Endothelial cell of umbilical vein (primary cell): Measurements from ENCODE around the gene CNTNAP2. TPM values are rescaled to one million over a fixed set of nuclear protein-coding genes. Genes with fewer than 3 reads are reported as not detected.

ENCODE experiments used
- BruUV-seq: library from RNA; stranded (reverse); fragments of 400-500 nt; replicated peaks from 2 replicates; lab custom pipeline; 2021; lab: Mats Ljungman, UMichigan
- CTCF ChIA-PET: fragments of 300-600, 350-600 bp; sonication (Branson Sonifier 250); formaldehyde crosslinking; loops from one replicate; lab custom pipeline; 2021; ENCODE audit warnings: antibody characterized with exemption, inconsistent platforms; lab: Charles Lee
- POLR2A ChIA-PET: fragments of 300-600, 350-600 bp; sonication (Branson Sonifier 250); formaldehyde crosslinking; loops from one replicate; lab custom pipeline; 2021; ENCODE audit warnings: antibody characterized with exemption, inconsistent platforms; lab: Charles Lee
- DNase-seq: peaks from one replicate; pipeline ENCODE4 v3.0.0-alpha.2; 2011; ENCODE audit warnings: low read depth, low spot score
- FAIRE-seq: peaks from 2 replicates; lab custom pipeline; 2011; peaks lifted over from hg19 to GRCh38; lab: Jason Lieb, UNC
- H2AFZ ChIP-seq: 2 replicates; pipeline ENCODE4 v1.6.0; 2012; ENCODE audit warnings: low read depth, low read length, control low read depth, inconsistent platforms
- H3K27ac ChIP-seq: 2 replicates; pipeline ENCODE4 v1.5.1; 2011; ENCODE audit warnings: low read depth, mild to moderate bottlenecking, control low read depth, low read length, moderate library complexity; ENCODE audit not compliant: insufficient read depth
- H3K27me3 ChIP-seq, 2 experiments: 2 replicates each; pipeline versions ENCODE4 v1.6.0 to v1.6.1; 2011; ENCODE audit warnings: low read length in 2 of 2, mixed read lengths in 1 of 2; ENCODE audit not compliant: control insufficient read depth in 2 of 2, insufficient read depth in 2 of 2
- H3K36me3 ChIP-seq, 2 experiments: 2 replicates in 1 of 2; 3 replicates in 1 of 2; pipeline ENCODE4 v1.5.1; 2011; ENCODE audit warnings: low read length in 2 of 2, mild to moderate bottlenecking in 1 of 2, moderate library complexity in 1 of 2; ENCODE audit not compliant: control insufficient read depth in 2 of 2, insufficient read depth in 2 of 2; ENCODE audit errors: extremely low read depth in 1 of 2
- H3K4me1 ChIP-seq: 3 replicates; pipeline ENCODE4 v1.5.1; 2011; ENCODE audit warnings: mild to moderate bottlenecking, low read length; ENCODE audit not compliant: control insufficient read depth, insufficient read depth; ENCODE audit errors: extremely low read depth
- H3K4me2 ChIP-seq: 2 replicates; pipeline ENCODE4 v1.6.1; 2011; ENCODE audit warnings: low read length, control low read depth, mixed read lengths; ENCODE audit not compliant: insufficient read depth
- H3K4me3 ChIP-seq, 3 experiments: fragments of 200-600 bp in 1 of 3; sonication (generic), shearing (Covaris generic) in 1 of 3; replicated peaks in 1 of 3; 2 replicates each; pipeline ENCODE4 v1.5.1; 2011 to 2016; ENCODE audit warnings: control low read depth in 3 of 3, low read length in 3 of 3, mild to moderate bottlenecking in 2 of 3, inconsistent platforms in 1 of 3, low read depth in 1 of 3, moderate library complexity in 1 of 3; ENCODE audit not compliant: insufficient read depth in 1 of 3
- H3K79me2 ChIP-seq: 2 replicates; pipeline ENCODE4 v1.6.0; 2012; ENCODE audit warnings: low read length, inconsistent platforms; ENCODE audit not compliant: control insufficient read depth, insufficient read depth
- H3K9ac ChIP-seq: replicated peaks from 2 replicates; pipeline ENCODE3; 2011; ENCODE audit warnings: low read length, control low read depth; ENCODE audit not compliant: insufficient read depth; ENCODE audit errors: extremely low read depth
- H3K9me1 ChIP-seq: replicated peaks from 3 replicates; pipeline ENCODE4 v1.6.0; 2011; ENCODE audit warnings: mild to moderate bottlenecking, low read length; ENCODE audit not compliant: control insufficient read depth, insufficient read depth; ENCODE audit errors: extremely low read depth
- H3K9me3 ChIP-seq: replicated peaks from 2 replicates; pipeline ENCODE4 v1.5.1; 2012; ENCODE audit warnings: low read length, inconsistent platforms; ENCODE audit not compliant: control insufficient read depth, insufficient read depth
- H4K20me1 ChIP-seq: replicated peaks from 2 replicates; pipeline ENCODE3; 2011; ENCODE audit warnings: mild to moderate bottlenecking, low read length; ENCODE audit not compliant: control insufficient read depth, insufficient read depth; ENCODE audit errors: extremely low read depth
- CTCF ChIP-seq, 2 donors: IDR thresholded peaks; 1 replicate in 1 of 2; 2 replicates in 1 of 2; pipeline ENCODE4 v1.5.1; 2011; ENCODE audit warnings: low read length in 2 of 2, mild to moderate bottlenecking in 2 of 2, moderate library complexity in 2 of 2, control low read depth in 1 of 2, inconsistent platforms in 1 of 2, low read depth in 1 of 2; ENCODE audit not compliant: insufficient read depth in 1 of 2; ENCODE audit errors: extremely low read depth in 1 of 2
- EZH2 ChIP-seq: IDR thresholded peaks from 2 replicates; pipeline ENCODE4 v1.6.1; 2012; ENCODE audit warnings: borderline replicate concordance, low read depth, mild to moderate bottlenecking, moderate library complexity, low read length, inconsistent platforms; ENCODE audit not compliant: severe bottlenecking
- FOS ChIP-seq: IDR thresholded peaks from 2 replicates; pipeline ENCODE4 v1.6.1; 2011; ENCODE audit warnings: mild to moderate bottlenecking, low read length, moderate library complexity, borderline replicate concordance; ENCODE audit not compliant: insufficient read depth
- GATA2 ChIP-seq: IDR thresholded peaks from 2 replicates; pipeline ENCODE4 v1.7.0; 2011; ENCODE audit warnings: low read depth, mild to moderate bottlenecking, moderate library complexity, mixed read lengths, low read length; ENCODE audit not compliant: insufficient read length, insufficient read depth
- JUN ChIP-seq: IDR thresholded peaks from 2 replicates; pipeline ENCODE4 v1.6.1; 2011; ENCODE audit warnings: borderline replicate concordance, low read depth; ENCODE audit not compliant: insufficient read length, insufficient read depth
- MAX ChIP-seq: IDR thresholded peaks from 2 replicates; pipeline ENCODE4 v1.6.1; 2011; ENCODE audit not compliant: insufficient read depth, insufficient read length
- MYC ChIP-seq: IDR thresholded peaks from one replicate; pipeline ENCODE4 v1.6.1; 2011; ENCODE audit warnings: mild to moderate bottlenecking, low read depth, low read length
- POLR2A ChIP-seq: IDR thresholded peaks from 2 replicates; pipeline ENCODE4 v1.6.1; 2012; ENCODE audit warnings: low read depth, mild to moderate bottlenecking, control low read depth, low read length
- POLR2AphosphoS5 ChIP-seq: IDR thresholded peaks from 2 replicates; pipeline ENCODE4 v1.6.1; 2012; ENCODE audit warnings: low read depth, mild to moderate bottlenecking, control low read depth, low read length, moderate library complexity; ENCODE audit not compliant: insufficient read depth
- dilution Hi-C: fragments of 300-500 bp; cut with MboI; formaldehyde crosslinking; loops from one replicate; pipeline ENCODE4 v1.15.0; 2019; ENCODE audit warnings: low sequenced_read_pairs; ENCODE audit not compliant: extremely low pct_ligation_motif_present
- intact Hi-C: fragments of 100-400 bp; cut with micrococcal nuclease; formaldehyde crosslinking; loops from one replicate; pipeline ENCODE4 v1.10.0; 2022
- polyA plus RNA-seq, 4 experiments: library from polyadenylated mRNA; depleted of rRNA in 3 of 4; stranded (reverse) in 3 of 4; unstranded in 1 of 4; fragments of >200 nt; gene quantifications; 2 replicates each; pipeline versions ENCODE4 v1.2.1 to v1.2.3, GENCODE V29; 2011 to 2012; ENCODE audit warnings: missing spikeins in 1 of 4
- total RNA-seq: library from RNA; stranded (reverse); gene quantifications from 2 replicates; pipeline ENCODE4 v1.2.3, GENCODE V29; 2021

The CNTNAP2 gene
- total and polyA plus RNA-seq, 2 donors (not counting 3 experiments of a cell fraction or from before 2014, with no cell fraction given): not detected

GRCh38 chr7:147611431-147611830 is 1494.8 kb downstream of the CNTNAP2 start:
- POLR2A ChIA-PET: no interaction called here
- intact Hi-C loops (no loop called here), dilution Hi-C loops (no loop called here)
- H3K9ac ChIP-seq: no peak overlapping the region
- no peak overlapping the region for H3K4me2 ChIP-seq
- no peaks in the 10 kb centered on the region for H3K36me3 ChIP-seq
- no peak for DNase-seq
- H3K4me3 ChIP-seq: no peak overlapping the region
- H3K27ac ChIP-seq: no peak overlapping the region
- no peaks in the 10 kb centered on the region for H3K9me1 ChIP-seq
- H3K4me1 ChIP-seq: no peaks in the 10 kb centered on the region
- CTCF ChIA-PET: no interaction called here
- H2AFZ ChIP-seq: no peak overlapping the region
- H3K9me3 ChIP-seq: no peaks in the 10 kb centered on the region
- H4K20me1 ChIP-seq: no peaks in the 10 kb centered on the region
- BruUV-seq: no TSS peak
- no peak for TF ChIP-seq POLR2A
- no peak for TF ChIP-seq CTCF (IDR thresholded peaks at IDR 0.05; ENCODE audit: extremely low read depth in 1 of 2, insufficient read depth in 1 of 2, low read depth in 1 of 2, low read length in 2 of 2)
- no peak for TF ChIP-seq JUN
- TF ChIP-seq FOS: no peak
- no peak for TF ChIP-seq GATA2
- TF ChIP-seq POLR2AphosphoS5: no peak
- no peak for TF ChIP-seq MYC
- TF ChIP-seq MAX: no peak
- TF ChIP-seq EZH2: no peak
- no peak for FAIRE-seq
- H3K27me3 ChIP-seq: no peaks in the 10 kb centered on the region
- H3K79me2 ChIP-seq: no peaks in the 10 kb centered on the region
